Measurements from ENCODE around the gene UPK2.
"Not testable (repeated sequence)": the region's sequence is repeated elsewhere in the genome, so short reads cannot be mapped to it uniquely, and the experiment has no call there.

UPK2 gene

DNA sequence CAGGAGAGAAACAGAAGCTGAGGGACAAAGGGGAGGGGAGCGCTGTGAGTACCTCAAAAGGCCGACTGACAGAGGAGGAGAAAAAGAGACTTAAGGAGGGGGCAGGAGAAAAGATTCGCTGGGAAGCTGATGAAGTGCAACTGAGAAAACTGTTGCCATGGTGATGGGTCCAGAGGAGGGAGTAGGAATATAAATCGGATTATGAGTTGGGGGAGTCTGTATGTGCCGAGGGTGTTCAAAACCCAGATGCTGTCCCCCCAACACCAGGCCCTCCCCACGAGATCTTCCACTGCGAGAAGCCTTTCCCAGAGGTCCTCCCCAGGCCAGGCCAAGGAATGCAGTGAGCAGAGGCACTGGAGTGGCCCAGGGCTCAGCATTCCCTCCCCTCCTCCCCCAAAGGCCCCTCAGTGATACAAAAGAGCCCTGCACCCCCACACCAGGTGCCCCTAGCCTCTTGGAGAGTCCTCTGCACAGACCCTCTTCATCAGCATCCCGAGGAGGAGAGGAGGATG lies 16.6 kb upstream of the UPK2 start:
- DNase-seq: no peak

DNA sequence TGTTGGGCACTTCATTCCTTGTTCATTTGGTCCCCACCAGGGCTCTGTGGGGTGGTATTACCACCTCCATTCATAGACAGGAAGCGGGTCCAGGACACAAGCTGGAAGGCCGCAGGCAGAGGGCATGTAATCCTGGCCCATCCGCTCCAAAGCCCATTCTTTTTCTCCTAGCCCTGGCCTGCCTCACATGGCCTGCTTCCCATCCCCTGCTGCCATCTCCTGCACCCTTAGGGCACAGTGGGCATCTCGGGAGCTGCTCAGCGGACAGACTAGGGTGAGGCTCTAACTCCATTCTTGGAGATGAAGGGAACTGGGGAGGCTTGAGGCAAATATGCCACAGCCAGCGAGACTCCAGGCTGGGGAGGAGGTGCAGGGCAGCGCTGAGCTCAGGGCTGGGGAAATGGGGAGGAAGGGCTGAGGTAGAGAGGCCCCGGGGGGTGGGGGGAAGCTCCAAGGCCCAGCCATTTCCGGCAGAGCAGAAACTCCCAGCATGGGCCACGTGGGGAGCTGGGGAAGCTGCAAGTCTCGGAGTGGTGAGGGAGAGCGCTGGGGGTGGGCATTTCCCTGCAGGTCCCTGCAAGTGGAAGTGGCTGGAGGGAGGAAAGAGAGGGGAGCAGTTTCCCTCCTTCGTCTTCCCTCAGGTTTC lies 16.0 kb upstream of the UPK2 start:
- DNase-seq: no peak

DNA sequence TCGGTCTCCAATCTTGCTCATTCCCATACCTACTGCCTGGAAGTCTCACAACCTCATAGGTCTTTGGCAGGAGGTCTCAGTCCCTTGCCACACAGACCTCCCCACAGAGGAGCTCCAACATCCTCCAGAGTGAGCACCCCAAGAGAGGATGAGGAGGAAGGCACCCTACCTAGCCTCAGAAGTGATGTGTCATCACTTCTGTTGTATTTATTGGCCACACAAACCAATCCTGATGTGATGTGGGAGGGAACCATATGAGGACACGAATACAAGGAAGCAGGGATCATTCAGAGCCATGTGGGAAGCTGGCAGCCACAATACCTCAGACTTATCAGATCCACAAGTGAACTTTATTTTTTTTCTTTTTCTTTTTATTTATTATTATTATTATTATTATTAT lies 9.0 kb upstream of the UPK2 start:
- DNase-seq: no peak

DNA sequence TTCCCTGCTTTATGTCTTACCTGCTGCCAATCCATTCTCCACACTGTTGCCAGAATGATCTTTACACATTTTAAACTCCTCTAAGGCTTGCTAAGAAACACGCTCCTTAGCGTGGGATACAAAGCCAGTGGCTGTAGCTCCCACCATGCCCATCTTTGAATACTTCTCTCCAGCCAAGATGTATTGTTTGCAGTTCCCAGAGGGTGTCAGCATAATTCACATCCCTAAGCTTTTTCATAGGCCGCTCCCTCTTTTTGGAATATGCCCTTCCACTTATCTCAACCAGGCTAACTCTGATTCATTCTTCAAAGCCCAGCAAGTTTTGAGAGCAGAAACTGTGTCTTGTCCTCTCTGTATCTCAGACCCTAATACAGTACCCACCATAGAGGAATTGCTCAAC lies 8.1 kb upstream of the UPK2 start:
- peak; percentile 23 for DNase-seq

DNA sequence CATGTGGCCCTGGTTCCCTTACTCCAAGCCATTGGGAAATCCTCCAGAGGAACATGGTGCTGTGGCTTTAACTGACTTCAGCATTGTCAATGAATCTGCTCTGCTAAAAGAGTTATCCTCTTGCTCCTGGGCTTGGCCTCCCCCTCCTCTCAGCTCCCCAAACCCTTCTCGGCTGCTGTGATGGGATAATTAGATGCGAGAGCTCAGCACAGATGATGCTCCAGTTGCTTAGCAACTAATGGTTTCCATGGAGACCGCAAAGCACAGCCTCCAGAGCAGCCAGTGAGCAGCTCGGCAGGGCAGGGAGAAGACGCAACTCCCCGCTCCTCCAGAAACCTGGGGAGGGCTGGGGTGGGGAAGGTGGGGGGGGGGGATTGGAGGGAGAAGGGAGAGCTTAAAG lies 2.8 kb upstream of the UPK2 start:
- DNase-seq: no peak

DNA sequence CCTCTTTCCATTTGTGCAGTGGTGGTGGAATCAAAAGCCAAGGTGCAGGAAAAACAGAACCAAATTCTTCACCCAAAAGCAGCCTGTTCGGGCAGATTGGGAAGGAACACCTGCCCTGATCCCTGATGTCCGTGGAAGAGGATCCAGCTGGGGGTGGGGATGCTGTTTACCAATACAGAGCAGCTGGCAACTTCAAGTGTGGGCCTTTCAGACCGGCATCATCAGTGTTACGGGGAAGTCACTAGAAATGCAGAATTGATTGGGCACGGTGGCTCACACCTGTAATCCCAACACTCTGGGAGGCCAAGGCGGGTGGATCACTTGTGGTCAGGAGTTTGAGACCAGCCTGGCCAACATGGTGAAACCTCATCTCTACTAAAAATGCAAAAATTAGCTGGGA lies 2.1 kb upstream of the UPK2 start:
- not testable (repeated sequence) for DNase-seq

DNA sequence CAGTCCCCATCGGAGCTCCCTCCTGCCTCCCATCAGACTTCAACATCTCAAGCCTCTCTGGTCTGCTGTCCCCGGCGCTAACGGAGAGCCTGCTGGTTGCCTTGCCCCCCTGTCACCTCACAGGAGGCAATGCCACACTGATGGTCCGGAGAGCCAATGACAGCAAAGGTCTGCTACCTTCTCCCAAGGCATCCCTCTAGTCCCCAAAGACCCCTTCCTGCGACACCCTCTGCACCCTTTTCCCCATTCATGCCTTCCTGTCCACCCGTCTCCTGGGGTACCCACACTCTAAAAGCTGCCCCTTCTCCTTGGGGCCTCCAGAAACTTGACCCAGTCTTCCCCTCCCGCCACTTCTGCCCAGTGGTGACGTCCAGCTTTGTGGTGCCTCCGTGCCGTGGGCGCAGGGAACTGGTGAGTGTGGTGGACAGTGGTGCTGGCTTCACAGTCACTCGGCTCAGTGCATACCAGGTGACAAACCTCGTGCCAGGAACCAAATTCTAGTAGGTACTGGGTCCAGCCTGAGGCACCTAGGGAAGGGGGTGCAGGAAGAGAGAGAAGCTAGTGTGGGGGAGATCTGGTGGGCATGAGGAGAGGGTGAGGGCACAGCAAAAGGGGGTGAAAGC lies 860 bp downstream of the UPK2 start:
- DNase-seq: no peak

DNA sequence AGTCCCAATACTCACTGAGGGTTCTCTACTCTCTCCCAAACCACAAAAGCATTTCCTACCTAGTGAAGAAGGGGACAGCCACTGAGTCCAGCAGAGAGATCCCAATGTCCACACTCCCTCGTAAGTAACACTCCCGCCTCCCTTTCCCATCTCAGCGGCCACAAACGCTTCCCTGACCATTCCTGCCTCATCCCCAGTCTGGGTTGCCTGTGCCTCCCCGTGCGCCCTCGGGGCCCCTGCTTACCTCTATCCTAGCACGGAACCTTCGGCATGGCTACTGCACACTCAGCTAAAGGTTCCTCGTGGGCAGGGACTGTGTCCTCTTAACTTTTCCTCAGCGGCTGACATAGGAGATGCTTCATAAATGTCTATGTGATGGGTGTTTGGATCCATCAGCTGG lies 1.5 kb downstream of the UPK2 start:
- no peak for DNase-seq

DNA sequence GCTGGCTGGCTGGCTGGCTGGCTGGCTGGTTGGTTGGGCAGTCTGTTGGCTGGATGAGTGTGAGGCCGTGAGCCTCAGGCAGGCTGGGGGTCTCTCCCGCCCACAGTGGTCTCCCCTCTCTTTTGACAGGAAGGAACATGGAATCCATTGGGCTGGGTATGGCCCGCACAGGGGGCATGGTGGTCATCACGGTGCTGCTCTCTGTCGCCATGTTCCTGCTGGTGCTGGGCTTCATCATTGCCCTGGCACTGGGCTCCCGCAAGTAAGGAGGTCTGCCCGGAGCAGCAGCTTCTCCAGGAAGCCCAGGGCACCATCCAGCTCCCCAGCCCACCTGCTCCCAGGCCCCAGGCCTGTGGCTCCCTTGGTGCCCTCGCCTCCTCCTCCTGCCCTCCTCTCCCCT lies 1.9 kb downstream of the UPK2 start:
- DNase-seq: no peak

DNA sequence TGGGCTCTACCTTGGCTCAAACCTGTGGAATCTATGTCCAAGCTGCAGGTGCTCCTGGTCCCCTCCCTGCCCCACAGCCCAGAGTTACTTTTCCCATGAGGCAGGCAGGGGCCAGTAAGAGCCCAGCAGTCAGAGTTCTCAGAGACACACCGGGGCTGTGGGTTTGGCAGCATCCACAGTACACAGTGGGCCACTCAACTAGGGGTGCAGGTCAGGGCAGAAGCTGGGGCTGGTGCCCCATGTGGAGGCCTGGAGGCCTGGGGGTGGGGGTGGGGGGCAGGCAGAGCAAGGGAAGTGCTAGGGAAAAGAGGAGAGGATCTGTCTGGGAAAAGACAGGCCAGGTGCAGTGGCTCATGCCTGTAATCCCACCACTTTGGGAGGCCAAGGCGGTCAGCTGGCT lies 2.5 kb downstream of the UPK2 start:
- no peak for DNase-seq

DNA sequence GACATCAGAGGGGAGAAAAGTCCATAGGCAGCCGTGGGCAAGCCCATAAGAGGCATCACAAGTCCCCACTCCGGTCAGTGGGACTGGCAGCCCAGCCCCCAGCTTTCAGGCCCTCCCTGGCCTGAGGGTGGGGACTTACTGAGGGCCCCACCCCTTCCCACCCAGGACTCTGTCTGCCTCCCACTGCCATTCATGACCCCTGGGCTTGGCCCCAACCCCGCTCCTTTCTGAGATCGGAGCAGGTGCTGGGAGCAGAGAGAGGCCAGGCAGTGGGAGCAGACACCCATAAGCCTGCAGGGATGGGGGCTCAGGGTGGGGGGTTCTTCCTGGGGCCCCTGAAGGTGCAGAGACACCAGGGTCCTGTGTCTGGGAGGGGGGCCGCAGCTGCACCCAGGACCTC lies 5.1 kb downstream of the UPK2 start:
- no peak for DNase-seq

DNA sequence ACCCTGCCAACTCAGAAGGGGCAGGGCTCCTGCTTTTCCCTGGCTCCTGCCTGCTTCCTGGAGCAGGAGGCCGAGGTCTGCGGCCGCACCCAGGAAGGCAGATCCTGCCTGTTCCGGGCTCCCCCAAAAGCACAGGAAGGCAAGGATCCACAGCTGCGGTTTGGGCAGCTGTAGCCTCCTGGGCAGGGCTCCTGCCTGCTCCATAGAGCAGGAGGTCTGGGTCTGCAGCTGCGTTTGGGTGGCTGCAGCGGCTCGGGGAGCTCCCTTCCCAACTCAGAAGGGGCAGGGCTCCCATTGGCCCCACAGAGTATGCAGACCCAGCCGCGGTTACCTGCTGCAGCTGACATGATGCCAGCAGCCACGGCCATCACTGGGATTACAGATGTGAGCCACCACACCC lies 5.5 kb downstream of the UPK2 start:
- no peak for DNase-seq

DNA sequence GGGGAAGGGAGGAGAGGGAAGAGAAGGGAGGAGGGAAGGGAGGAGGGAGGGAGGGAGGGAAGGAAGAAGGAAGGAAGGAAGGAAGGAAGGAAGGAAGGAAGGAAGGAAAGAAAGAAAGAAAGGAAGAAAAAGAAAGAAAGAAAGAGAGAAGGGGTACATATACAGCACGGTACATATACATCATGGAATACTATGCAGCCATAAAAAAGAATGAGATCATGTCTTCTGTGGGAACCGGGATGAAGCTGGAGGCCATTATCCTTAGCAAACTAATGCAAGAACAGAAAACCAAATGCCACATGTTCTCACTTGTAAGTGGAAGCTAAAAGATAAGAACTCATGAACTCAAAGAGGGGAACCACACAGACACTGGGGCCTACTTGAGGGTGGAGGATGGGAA lies 13.4 kb downstream of the UPK2 start:
- not testable (repeated sequence) for DNase-seq

DNA sequence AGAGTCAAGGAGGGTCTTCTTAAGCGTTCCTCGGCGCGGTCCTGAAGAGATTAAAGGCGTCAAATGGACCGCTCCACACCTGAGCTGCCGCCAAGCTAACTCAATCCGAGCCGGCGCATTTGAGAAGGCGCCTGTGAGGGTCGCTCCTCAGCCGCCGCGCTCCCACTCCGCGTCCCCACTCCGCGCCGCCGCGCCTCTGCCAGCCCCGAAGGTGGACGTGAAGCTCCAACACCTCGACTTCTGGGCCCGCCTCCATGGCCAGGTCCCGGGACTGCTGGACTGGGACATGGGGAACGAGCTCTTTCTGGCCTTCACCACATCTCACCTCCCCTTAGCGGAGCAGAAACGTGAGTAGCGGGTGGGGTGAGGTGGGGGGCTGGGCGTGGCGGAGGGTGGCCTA lies 15.5 kb downstream of the UPK2 start, which contains the start of gene FOXR1:
TSS of gene FOXR1 (plus strand) at position 116 of the 400 bp plus-strand sequence. CDS start at position 287, 171 bp downstream.
- no peak for DNase-seq

DNA sequence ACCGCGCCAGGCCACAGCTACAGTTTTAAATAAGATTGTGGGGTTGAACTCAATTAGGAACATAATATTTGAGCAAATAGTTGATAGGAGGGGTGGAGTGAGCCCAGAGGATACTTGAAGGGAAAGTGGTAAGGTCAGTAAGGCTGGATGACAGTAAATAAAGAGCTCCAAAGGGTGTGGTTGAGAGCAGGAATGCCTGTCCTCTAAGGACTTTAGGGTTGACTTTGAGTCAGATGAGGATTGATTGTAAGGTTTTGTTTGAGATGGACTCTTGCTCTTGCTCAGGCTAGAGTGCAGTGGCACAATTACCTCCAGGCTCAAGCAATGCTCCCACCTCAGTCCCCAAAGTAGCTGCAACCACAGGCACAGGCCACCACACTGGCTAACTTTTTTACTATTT lies 17.9 kb downstream of the UPK2 start:
- DNase-seq: no peak

DNA sequence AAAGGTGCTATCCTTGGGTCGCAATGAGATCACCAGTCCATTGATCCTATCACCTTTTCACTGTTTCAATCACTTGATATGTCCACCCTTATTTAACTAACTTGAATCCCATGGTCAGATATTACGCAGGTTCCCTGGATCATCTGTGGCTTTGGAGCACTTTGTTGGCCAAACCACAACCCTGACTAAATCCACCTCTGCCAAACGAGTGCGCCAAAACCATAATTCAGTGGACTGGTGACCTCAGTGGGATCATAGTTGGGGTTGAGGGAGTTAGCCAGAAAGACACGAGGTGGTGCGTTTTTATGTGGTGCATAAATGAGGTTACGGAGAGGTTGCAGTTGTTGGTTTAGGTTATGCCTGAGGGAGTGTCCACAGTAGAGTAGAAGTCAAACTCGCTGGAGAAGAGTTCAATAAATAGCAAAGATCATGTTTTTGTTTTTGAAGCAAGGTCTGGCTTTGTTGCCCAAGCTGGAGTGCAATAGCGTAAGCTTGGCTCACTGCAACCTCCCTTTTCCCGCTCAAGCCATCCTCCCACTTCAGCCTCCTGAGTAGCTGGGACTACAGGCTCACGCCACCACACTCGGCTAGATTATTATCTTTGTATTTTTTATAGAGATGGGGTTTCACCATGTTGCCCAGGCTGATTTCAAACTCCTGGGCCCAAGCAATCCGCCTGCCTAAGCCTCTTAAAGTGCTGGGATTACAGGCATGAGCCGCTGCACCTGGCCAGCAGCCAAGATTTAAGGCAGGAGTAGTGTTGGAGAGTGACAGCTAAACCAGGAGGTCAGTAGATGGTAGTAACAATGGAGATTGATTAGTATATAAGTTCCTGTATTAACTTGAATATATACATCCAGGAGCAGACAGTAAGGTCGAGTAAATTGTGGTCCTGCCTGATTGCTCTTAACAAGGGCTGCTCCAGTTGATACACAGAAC lies 19.9 kb downstream of the UPK2 start:
- DNase-seq: no peak

DNA sequence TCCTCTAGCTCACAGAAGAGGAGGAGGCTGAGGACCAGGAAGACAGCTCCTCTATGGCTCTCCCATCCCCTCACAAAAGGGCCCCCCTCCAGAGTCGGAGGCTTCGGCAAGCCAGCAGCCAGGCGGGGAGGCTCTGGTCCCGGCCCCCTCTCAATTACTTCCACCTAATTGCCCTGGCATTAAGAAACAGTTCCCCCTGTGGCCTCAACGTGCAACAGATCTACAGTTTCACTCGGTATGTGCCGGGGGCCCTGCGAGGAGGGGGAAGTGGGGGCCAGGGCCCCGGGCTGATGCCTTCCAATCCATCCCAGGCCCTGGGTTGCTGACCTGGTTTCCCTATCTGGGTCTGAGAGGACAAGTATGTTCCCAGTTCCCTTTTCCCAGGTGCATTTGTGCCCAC lies 23.3 kb downstream of the UPK2 start:
- no peak for DNase-seq

DNA sequence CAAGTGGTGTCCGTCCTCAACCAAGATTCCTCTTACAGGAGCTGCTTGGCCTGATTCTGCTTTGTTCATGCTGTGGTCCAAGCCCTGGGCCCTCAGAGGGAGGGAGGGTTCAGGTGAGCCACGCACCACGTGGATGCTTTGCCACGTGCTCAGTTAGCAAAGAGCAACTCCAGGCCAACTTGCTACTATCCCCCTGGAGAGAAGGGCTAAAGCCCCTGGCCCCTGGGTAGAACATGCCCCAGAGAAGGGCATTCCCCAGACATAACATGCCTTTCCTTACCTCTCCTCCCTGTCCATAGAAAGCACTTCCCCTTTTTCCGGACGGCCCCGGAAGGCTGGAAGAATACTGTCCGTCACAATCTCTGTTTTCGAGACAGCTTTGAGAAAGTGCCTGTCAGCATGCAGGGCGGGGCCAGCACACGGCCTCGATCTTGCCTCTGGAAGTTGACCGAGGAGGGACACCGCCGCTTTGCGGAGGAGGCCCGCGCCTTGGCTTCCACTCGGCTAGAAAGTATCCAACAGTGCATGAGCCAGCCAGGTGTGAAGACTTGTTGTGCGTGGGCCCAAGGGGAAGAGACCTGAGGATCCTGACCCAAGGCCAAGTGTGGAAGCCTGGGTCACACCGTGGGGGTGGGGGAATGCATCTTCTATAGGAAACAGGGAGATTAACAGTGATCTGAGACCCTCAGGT lies 24.2 kb downstream of the UPK2 start:
- DNase-seq: no peak

DNA sequence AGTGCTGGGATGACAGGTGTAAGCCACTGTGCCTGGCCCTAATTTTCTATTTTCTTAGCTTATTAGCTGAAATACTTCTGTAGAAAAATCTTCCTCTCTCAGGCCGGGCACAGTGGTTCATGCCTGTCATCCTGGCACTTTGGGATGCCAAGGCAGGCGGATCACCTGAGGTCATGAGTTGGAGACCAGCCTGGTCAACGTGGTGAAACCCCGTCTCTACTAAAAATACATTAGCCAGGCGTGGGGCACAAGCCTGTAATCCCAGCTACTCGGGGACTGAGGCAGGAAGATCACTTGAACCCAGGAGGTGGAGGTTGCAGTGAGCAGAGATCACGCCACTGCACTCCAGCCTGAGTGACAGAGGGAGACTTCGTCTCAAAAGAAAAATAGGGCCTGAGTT lies 28.2 kb downstream of the UPK2 start:
- DNase-seq: not testable (repeated sequence)

DNA sequence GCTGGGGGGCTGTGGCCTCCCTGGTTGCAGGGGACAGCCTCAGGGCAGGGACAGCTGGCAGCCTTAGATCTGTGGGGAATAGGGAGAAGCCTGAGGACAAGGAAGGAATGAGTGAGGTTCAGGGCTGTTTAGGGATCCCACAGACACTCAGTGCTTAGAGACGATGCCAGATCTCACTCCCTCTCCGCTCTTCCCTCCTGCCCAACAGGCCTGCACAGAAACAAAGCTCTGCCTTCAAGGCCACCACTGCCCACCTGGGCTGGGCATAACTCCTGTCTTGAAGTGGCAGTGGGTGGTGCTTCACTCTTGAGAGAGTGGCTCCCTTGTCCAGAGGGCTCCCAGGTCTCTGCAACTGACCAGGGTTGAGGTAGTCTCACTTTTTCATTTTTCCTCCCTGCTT lies 28.7 kb downstream of the UPK2 start:
- DNase-seq: no peak

DNA sequence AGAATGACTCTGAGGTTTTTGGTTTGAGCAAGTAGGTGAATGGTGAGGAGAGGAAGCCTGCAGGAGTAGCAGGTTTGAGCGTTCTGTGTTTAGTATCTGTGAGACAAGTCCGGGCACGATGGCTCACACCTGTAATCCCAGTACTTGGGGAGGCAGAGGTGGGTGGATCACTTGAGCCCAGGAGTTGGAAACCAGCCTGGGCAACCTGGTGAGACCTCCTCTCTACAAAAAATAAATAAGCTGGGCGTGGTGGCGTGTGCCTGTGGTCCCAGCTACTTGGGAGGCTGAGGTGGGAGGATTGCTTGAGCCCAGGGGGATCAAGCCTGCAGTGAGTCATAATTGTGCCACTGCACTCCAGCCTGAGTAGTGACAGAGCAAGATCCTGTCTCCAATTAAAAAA lies 32.2 kb downstream of the UPK2 start:
- no peak for DNase-seq

DNA sequence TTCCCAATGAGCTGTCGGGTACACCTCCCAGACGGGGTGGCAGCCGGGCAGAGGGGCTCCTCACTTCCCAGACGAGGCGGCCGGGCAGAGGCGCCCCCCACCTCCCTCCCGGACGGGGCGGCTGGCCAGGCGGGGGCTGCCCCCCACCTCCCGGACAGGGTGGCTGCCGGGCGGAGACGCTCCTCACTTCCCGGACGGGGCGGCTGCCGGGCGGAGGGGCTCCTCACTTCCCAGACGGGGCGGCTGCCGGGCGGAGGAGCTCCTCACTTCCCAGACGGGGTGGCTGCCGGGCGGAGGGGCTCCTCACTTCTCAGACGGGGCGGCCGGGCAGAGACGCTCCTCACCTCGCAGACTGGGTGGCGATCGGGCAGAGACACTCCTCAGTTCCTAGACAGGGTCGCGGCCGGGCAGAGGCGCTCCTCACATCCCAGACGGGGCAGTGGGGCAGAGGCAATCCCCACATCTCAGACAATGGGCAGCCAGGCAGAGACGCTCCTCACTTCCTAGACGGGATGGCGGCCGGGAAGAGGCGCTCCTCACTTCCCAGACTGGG lies 35.5 kb downstream of the UPK2 start:
- DNase-seq: not testable (repeated sequence)

Measured in NCI-H226 (cell line).